Measurements from ENCODE around the gene SCO2.

SCO2 gene

GRCh38 chr22:50507991-50508884, 17.2 kb downstream of the SCO2 start, which contains the start of gene NCAPH2:
Gene NCAPH2 (plus strand): TSS chr22:50508224. CDS start chr22:50508338, 114 bp downstream.
- Mint-ChIP-seq H3K4me3 (peak within 1 kb of the TSS; percentile 95 to 97 (median 96)), H3K27me3 (ENCODE audit: low read depth) (no peaks in the 10 kb centered on the region), H3K36me3 (ENCODE audit: low read depth) (peaks cover 5% of the 10 kb centered on the region), H3K9me3 (no peaks in the 10 kb centered on the region), H3K27ac (peak within 1 kb of the TSS; percentile 81 to 96 (median 91)), H3K4me1 (peaks cover 12% of the 10 kb centered on the region)
- TF ChIP-seq, protein P1, sequence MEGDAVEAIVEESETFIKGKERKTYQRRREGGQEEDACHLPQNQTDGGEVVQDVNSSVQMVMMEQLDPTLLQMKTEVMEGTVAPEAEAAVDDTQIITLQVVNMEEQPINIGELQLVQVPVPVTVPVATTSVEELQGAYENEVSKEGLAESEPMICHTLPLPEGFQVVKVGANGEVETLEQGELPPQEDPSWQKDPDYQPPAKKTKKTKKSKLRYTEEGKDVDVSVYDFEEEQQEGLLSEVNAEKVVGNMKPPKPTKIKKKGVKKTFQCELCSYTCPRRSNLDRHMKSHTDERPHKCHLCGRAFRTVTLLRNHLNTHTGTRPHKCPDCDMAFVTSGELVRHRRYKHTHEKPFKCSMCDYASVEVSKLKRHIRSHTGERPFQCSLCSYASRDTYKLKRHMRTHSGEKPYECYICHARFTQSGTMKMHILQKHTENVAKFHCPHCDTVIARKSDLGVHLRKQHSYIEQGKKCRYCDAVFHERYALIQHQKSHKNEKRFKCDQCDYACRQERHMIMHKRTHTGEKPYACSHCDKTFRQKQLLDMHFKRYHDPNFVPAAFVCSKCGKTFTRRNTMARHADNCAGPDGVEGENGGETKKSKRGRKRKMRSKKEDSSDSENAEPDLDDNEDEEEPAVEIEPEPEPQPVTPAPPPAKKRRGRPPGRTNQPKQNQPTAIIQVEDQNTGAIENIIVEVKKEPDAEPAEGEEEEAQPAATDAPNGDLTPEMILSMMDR (IDR thresholded peaks at IDR 0.05; ENCODE audit: unreplicated experiment in 3 of 3) = no peak

DNA sequence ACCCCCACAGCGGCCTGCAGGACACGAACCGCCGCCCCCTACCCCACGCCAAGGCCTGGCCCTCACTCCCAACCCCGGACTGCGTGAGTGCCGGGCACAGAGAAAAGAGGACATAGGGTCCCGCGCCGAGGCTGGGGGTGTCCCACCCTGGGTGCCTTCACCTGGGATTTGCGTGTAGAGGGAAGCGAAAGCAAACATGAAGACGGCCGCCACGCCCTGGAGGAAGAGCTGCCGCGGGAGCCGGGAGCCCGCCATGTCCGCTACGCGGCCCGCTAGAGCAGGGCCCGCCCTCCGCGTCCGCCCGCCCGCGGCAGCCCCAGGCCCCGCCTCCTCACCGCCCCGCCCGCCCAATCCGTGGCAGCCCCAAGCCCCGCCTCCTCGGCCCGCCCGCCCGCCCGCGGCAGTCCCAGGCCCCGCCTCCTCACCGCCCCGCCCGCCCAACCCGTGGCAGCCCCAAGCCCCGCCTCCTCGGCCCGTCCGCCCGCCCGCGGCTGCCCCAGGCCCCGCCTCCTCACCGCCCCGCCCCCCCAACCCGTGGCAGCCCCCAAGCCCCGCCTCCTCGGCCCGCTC, 17.9 kb downstream of the SCO2 start, which contains the start of gene LMF2:
Gene LMF2 (minus strand): TSS at position 282 of the 570 bp plus-strand sequence. CDS start 27 bp downstream, at position 255.
- TF ChIP-seq, protein P1 (IDR thresholded peaks at IDR 0.05; ENCODE audit: unreplicated experiment in 3 of 3) = no peak
- Mint-ChIP-seq H3K4me1 (peaks cover 12% of the 10 kb centered on the region), H3K36me3 (ENCODE audit: low read depth) (peaks cover 5% of the 10 kb centered on the region), H3K27me3 (ENCODE audit: low read depth) (no peaks in the 10 kb centered on the region), H3K27ac (peak within 1 kb of the TSS; percentile 81 to 96 (median 91)), H3K9me3 (no peaks in the 10 kb centered on the region), H3K4me3 (peak within 1 kb of the TSS; percentile 95 to 97 (median 96))

DNA sequence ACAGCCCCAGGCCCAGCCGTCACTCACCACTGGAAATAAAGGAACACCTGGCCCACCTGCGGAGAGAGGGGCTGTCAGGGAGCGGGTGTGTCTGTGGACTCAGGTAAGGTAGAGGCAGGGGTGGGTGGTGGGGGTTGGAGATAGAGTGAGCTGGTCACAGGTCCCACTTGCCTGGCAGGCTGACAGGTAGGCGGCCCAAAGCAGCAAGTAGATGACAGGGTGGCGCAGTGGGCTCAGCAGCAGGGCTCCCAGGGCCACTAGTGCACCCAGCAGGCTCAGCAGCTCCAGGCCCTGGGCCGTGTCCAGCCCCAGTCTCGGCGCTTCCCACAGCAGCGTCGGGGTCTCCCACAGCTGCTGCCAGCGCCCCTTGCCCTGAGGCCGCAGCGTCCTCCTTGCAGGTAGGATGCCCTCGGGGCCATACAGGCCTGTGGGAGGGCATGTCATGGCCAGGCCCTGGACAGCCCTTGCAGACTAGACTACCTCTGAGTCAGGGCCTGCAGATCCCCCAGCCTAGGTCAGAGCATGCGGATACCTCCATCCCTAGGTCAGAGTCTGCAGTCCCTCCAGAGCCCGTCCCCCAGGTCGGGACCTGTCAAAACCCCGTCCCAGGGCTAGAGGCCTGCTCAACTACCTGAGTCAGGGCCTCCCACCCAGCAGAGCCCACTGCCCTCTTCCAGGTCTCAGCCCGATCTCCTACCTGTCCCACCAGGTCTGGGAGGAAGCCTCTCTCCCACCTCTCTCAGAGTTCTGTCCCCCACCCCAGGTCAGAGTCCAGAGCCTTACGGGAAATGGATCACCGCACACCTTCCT, 18.6 kb downstream of the SCO2 start:
- Mint-ChIP-seq H3K4me3 (peak overlapping the region; percentile 93 to 97 (median 94)), H3K36me3 (ENCODE audit: low read depth) (no peaks in the 10 kb centered on the region), H3K27me3 (ENCODE audit: low read depth) (no peaks in the 10 kb centered on the region), H3K4me1 (peaks cover 12% of the 10 kb centered on the region), H3K27ac (peak overlapping the region; percentile 37 to 75 (median 63)), H3K9me3 (no peaks in the 10 kb centered on the region)
- TF ChIP-seq, protein P1 (IDR thresholded peaks at IDR 0.05; ENCODE audit: unreplicated experiment in 3 of 3) = no peak

DNA sequence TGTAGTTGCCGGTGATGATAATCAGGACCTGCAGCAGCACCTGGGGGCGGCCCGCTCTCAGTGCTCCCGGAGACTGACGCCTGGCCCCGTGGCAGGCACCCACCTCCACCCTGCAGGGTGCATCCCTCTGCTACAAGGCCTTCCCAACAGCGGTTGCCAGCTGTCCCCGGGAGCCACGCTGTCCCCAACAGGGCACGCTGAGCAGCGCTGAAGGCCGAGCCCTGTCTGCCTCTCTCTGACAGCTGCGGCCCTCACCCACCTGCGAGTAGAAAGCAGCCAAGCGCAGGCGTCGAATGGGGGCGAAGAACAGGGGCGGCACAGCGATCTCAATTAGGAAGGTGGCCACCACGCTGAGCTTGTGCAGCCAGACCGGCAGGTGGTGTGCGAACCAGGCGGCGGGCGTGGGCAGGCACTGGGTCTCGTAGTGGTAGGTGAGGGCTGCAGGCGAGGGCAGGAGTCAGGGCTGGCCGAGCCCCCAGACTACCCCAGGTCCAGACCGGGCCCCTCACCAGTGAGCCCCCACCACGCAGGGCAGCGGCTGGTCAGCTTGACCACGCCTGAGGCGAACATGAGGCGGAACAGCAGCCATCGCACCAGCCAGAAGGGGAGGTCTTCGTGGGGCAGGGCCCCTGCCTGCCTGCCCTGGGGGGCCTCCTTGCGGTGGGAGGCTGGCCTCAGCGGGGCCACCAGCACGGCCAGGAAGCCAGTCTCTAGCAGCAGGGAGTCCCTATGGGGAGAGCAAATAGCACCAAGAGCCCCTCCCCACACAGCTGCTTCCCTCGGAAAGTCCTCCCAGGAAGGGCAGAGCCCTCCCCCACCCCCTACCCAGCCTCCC, 19.4 kb downstream of the SCO2 start:
- no peaks in the 10 kb centered on the region for H3K27me3 Mint-ChIP-seq (ENCODE audit: low read depth)
- H3K36me3 Mint-ChIP-seq (ENCODE audit: low read depth) = no peaks in the 10 kb centered on the region
- H3K4me1 Mint-ChIP-seq = peaks cover 12% of the 10 kb centered on the region
- TF ChIP-seq, protein P1 (IDR thresholded peaks at IDR 0.05; ENCODE audit: unreplicated experiment in 3 of 3) = no peak
- no peak overlapping the region for H3K27ac Mint-ChIP-seq
- peak overlapping the region; percentile 93 to 97 (median 94) for H3K4me3 Mint-ChIP-seq
- no peaks in the 10 kb centered on the region for H3K9me3 Mint-ChIP-seq

DNA sequence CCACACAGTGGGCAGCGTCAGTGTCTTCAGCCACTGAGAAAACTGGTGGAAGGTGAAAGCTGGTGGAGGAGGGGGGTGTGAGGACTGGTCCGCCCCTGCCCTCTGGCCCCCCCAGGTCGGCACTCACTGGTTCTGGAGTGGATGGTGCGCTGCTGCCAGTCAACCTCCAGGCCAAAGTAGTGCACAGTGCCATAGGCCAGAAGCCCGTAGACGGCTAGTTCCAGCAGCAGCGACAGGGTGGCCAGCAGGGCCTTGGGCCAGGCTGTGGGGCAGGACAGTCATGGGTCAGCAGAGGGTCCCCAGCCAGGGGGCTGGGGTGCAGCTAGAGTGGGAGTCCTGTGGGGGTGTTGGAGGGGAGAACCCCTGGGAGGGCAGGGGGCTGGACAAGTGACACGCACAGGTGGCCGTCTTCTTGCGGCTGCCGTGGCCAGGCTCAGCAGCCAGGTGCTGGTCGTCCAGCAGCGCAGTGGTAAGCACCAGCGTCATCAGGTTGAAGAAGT, 20.1 kb downstream of the SCO2 start:
- no peaks in the 10 kb centered on the region for H3K36me3 Mint-ChIP-seq (ENCODE audit: low read depth)
- TF ChIP-seq, protein P1 (IDR thresholded peaks at IDR 0.05; ENCODE audit: unreplicated experiment in 3 of 3) = no peak

More for the DNA sequence above, 20.1 kb downstream of the SCO2 start:
- Mint-ChIP-seq H3K27me3 (ENCODE audit: low read depth) (no peaks in the 10 kb centered on the region), H3K4me3 (peak overlapping the region in 2 of 3 experiments; percentile 21 to 41), H3K27ac (no peak overlapping the region), H3K9me3 (no peaks in the 10 kb centered on the region), H3K4me1 (peaks cover 12% of the 10 kb centered on the region)

All from nephron (organoid).